ENCODE results near the gene SRPRB. TPM values are rescaled to one million over a fixed set of nuclear protein-coding genes. Genes with fewer than 3 reads are reported as not detected.

Gene SRPRB
- total and polyA plus RNA-seq, 9 of the 15 experiments (the other 6 are each of a cell fraction or from before 2014, with no cell fraction given): 29.5 to 66.0 (median 41.4) TPM

DNA sequence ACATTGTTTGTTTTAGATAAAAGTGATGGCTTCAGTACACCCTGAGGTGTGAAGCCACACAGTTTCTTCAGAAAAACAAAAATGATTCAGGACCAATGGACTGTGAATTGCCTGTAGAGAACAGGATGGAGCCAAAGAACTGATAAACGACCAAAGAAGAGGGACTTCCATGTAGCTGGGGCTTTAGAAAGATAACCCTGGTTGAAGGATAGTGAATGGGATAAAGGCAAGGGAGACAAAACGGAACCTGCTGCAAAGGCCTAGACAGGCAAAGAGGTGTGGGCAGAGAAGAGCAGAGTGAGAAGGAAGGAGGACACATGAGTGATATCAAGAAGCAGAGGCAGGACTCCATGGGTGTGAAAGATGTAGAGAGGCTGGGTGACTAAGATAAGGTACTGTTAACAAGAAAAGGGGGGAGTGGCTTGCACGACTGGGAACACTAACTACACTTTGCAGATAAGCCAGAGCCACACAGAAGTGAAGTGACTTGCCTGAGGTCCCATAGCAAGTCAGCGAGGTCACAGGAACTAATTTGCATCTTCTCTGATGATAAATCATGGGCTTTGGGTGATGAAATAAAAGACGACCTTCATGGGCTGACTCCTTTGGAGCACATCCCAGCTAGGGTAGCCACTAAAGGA lies 45.8 kb downstream of the SRPRB start (continued):
- TF ChIP-seq HNRNPK (IDR thresholded peaks at IDR 0.05; ENCODE audit: low read depth, low read length, poor library complexity, severe bottlenecking) (no peak), HOXB6 (CRISPR knock-in tag; IDR thresholded peaks at IDR 0.05; ENCODE audit: borderline replicate concordance) (no peak), NFXL1 (CRISPR knock-in tag; IDR thresholded peaks at IDR 0.05) (no peak), RHOXF2B (CRISPR knock-in tag; conservative IDR thresholded peaks at IDR 0.05) (no peak), THRAP3 (IDR thresholded peaks at IDR 0.05; ENCODE audit: borderline replicate concordance) (no peak), MECOM (CRISPR knock-in tag; IDR thresholded peaks at IDR 0.05) (peak; percentile 87), PHF8 (IDR thresholded peaks at IDR 0.05; ENCODE audit: borderline replicate concordance, low read length) (no peak), KDM4B (IDR thresholded peaks at IDR 0.05; ENCODE audit: borderline replicate concordance in 2 of 2, low read depth in 1 of 2) (0 out of 4 replicates have a peak, but pooled peaks of 1 of the 2 experiments have one; percentile 55), ZBTB7A (IDR thresholded peaks at IDR 0.05; ENCODE audit: borderline replicate concordance, control insufficient read depth, low read depth, low read length) (no peak)
- TF ChIP-seq, protein P1, sequence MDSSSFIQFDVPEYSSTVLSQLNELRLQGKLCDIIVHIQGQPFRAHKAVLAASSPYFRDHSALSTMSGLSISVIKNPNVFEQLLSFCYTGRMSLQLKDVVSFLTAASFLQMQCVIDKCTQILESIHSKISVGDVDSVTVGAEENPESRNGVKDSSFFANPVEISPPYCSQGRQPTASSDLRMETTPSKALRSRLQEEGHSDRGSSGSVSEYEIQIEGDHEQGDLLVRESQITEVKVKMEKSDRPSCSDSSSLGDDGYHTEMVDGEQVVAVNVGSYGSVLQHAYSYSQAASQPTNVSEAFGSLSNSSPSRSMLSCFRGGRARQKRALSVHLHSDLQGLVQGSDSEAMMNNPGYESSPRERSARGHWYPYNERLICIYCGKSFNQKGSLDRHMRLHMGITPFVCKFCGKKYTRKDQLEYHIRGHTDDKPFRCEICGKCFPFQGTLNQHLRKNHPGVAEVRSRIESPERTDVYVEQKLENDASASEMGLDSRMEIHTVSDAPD (CRISPR knock-in tag; IDR thresholded peaks at IDR 0.05): no peak
- TF ChIP-seq, protein P2, sequence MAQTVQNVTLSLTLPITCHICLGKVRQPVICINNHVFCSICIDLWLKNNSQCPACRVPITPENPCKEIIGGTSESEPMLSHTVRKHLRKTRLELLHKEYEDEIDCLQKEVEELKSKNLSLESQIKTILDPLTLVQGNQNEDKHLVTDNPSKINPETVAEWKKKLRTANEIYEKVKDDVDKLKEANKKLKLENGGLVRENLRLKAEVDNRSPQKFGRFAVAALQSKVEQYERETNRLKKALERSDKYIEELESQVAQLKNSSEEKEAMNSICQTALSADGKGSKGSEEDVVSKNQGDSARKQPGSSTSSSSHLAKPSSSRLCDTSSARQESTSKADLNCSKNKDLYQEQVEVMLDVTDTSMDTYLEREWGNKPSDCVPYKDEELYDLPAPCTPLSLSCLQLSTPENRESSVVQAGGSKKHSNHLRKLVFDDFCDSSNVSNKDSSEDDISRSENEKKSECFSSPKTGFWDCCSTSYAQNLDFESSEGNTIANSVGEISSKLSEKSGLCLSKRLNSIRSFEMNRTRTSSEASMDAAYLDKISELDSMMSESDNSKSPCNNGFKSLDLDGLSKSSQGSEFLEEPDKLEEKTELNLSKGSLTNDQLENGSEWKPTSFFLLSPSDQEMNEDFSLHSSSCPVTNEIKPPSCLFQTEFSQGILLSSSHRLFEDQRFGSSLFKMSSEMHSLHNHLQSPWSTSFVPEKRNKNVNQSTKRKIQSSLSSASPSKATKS (CRISPR knock-in tag; IDR thresholded peaks at IDR 0.05): no peak
- TF ChIP-seq, protein P3, sequence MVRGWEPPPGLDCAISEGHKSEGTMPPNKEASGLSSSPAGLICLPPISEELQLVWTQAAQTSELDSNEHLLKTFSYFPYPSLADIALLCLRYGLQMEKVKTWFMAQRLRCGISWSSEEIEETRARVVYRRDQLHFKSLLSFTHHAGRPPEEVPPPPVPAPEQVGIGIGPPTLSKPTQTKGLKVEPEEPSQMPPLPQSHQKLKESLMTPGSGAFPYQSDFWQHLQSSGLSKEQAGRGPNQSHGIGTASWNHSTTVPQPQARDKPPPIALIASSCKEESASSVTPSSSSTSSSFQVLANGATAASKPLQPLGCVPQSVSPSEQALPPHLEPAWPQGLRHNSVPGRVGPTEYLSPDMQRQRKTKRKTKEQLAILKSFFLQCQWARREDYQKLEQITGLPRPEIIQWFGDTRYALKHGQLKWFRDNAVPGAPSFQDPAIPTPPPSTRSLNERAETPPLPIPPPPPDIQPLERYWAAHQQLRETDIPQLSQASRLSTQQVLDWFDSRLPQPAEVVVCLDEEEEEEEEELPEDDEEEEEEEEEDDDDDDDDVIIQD (CRISPR knock-in tag; IDR thresholded peaks at IDR 0.05): no peak
- TF ChIP-seq, protein P4, sequence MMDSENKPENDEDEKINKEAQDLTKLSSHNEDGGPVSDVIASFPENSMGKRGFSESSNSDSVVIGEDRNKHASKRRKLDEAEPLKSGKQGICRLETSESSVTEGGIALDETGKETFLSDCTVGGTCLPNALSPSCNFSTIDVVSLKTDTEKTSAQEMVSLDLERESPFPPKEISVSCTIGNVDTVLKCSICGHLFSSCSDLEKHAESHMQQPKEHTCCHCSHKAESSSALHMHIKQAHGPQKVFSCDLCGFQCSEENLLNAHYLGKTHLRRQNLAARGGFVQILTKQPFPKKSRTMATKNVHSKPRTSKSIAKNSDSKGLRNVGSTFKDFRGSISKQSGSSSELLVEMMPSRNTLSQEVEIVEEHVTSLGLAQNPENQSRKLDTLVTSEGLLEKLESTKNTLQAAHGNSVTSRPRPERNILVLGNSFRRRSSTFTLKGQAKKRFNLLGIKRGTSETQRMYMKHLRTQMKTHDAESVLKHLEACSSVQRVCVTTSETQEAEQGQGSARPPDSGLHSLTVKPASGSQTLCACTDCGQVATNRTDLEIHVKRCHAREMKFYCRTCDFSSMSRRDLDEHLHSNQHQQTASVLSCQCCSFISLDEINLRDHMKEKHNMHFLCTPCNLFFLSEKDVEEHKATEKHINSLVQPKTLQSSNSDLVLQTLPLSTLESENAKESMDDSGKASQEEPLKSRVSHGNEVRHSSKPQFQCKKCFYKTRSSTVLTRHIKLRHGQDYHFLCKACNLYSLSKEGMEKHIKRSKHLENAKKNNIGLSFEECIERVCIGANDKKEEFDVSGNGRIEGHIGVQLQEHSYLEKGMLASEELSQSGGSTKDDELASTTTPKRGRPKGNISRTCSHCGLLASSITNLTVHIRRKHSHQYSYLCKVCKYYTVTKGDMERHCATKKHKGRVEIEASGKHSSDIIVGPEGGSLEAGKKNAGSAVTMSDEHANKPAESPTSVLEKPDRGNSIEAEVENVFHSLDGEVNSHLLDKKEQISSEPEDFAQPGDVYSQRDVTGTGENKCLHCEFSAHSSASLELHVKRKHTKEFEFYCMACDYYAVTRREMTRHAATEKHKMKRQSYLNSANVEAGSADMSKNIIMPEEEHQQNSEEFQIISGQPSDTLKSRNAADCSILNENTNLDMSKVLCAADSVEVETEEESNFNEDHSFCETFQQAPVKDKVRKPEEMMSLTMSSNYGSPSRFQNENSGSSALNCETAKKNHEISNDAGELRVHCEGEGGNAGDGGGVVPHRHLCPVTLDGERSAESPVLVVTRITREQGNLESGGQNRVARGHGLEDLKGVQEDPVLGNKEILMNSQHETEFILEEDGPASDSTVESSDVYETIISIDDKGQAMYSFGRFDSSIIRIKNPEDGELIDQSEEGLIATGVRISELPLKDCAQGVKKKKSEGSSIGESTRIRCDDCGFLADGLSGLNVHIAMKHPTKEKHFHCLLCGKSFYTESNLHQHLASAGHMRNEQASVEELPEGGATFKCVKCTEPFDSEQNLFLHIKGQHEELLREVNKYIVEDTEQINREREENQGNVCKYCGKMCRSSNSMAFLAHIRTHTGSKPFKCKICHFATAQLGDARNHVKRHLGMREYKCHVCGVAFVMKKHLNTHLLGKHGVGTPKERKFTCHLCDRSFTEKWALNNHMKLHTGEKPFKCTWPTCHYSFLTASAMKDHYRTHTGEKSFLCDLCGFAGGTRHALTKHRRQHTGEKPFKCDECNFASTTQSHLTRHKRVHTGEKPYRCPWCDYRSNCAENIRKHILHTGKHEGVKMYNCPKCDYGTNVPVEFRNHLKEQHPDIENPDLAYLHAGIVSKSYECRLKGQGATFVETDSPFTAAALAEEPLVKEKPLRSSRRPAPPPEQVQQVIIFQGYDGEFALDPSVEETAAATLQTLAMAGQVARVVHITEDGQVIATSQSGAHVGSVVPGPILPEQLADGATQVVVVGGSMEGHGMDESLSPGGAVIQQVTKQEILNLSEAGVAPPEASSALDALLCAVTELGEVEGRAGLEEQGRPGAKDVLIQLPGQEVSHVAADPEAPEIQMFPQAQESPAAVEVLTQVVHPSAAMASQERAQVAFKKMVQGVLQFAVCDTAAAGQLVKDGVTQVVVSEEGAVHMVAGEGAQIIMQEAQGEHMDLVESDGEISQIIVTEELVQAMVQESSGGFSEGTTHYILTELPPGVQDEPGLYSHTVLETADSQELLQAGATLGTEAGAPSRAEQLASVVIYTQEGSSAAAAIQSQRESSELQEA (IDR thresholded peaks at IDR 0.05; ENCODE audit: low read depth): no peak
